IMR-90 (cell line): ENCODE results near the gene ATP13A5. TPM values are rescaled to one million over a fixed set of nuclear protein-coding genes. Genes with fewer than 3 reads are reported as not detected.

ENCODE experiments used
- ATAC-seq: fragments of 200-7000 bp; cut with Tn5 transposase; 2 replicates; pipeline ENCODE4 v1.9.1; 2020; ENCODE audit warnings: low read depth, mild to moderate bottlenecking, moderate library complexity
- BruUV-seq: library from RNA; stranded (reverse); fragments of 400-500 nt; replicated peaks from 2 replicates; lab custom pipeline; 2021; lab: Mats Ljungman, UMichigan
- CTCF ChIA-PET: fragments of 300-600 bp; formaldehyde crosslinking; extraction: SDS; loops from one replicate; lab custom pipeline; 2021; ENCODE audit warnings: antibody characterized with exemption; lab: Yijun Ruan, JAX
- POLR2A ChIA-PET: fragments of 300-600 bp; sonication (Branson Sonifier 250); formaldehyde crosslinking; loops from one replicate; lab custom pipeline; 2022; ENCODE audit warnings: antibody characterized with exemption; ENCODE audit not compliant: unreplicated experiment; lab: Charles Lee
- DNase-seq: peaks from one replicate; pipeline ENCODE4 v3.0.0; 2013
- H2AFZ ChIP-seq: replicated peaks from 2 replicates; pipeline ENCODE3; 2013; ENCODE audit warnings: low read length, mild to moderate bottlenecking; ENCODE audit not compliant: poor library complexity
- H2AK5ac ChIP-seq: 2 replicates; pipeline ENCODE4 v1.6.1; 2013; ENCODE audit warnings: low read depth, low read length, inconsistent platforms
- H2AK9ac ChIP-seq: replicated peaks from 2 replicates; pipeline ENCODE3; 2013; ENCODE audit warnings: mild to moderate bottlenecking, low read depth, low read length, moderate library complexity; ENCODE audit not compliant: poor library complexity
- H2BK120ac ChIP-seq: 2 replicates; pipeline ENCODE4 v1.6.1; 2013; ENCODE audit warnings: low read depth, low read length, inconsistent platforms
- H2BK15ac ChIP-seq: 3 replicates; pipeline ENCODE4 v1.6.1; 2013; ENCODE audit warnings: low read depth, low read length, inconsistent platforms
- H2BK20ac ChIP-seq: 2 replicates; pipeline ENCODE4 v1.6.1; 2013; ENCODE audit warnings: low read depth, mild to moderate bottlenecking, inconsistent platforms, low read length, moderate library complexity
- H2BK5ac ChIP-seq: 2 replicates; pipeline ENCODE4 v1.6.1; 2013; ENCODE audit warnings: mild to moderate bottlenecking, low read depth, low read length, inconsistent platforms; ENCODE audit not compliant: poor library complexity, severe bottlenecking
- H3K14ac ChIP-seq: replicated peaks from 2 replicates; pipeline ENCODE4 v1.6.1; 2013; ENCODE audit warnings: low read depth, low read length, inconsistent platforms
- H3K18ac ChIP-seq: 2 replicates; pipeline ENCODE4 v1.6.1; 2013; ENCODE audit warnings: low read depth, low read length, control low read depth
- H3K23ac ChIP-seq: 2 replicates; pipeline ENCODE4 v1.6.1; 2013; ENCODE audit warnings: low read depth, low read length, inconsistent platforms
- H3K27ac ChIP-seq: 2 replicates; pipeline ENCODE4 v1.5.1; 2013; ENCODE audit warnings: mild to moderate bottlenecking, control low read depth, low read length; ENCODE audit not compliant: insufficient read depth
- H3K27me3 ChIP-seq: 2 replicates; pipeline ENCODE4 v1.6.1; 2013; ENCODE audit warnings: low read length; ENCODE audit not compliant: control insufficient read depth, insufficient read depth
- H3K36me3 ChIP-seq: 2 replicates; pipeline ENCODE4 v1.6.1; 2013; ENCODE audit warnings: low read length, mixed read lengths; ENCODE audit not compliant: control insufficient read depth, insufficient read depth
- H3K4ac ChIP-seq: 2 replicates; pipeline ENCODE4 v1.6.1; 2013; ENCODE audit warnings: low read depth, low read length, inconsistent platforms
- H3K4me1 ChIP-seq: 2 replicates; pipeline ENCODE4 v1.6.1; 2013; ENCODE audit warnings: low read length, mixed read lengths; ENCODE audit not compliant: control insufficient read depth, insufficient read depth
- H3K4me2 ChIP-seq: 2 replicates; pipeline ENCODE4 v1.6.1; 2013; ENCODE audit warnings: low read depth, mild to moderate bottlenecking, control low read depth, low read length, moderate library complexity
- H3K4me3 ChIP-seq: 2 replicates; pipeline ENCODE4 v1.5.1; 2013; ENCODE audit warnings: low read depth, mild to moderate bottlenecking, control low read depth, low read length, moderate library complexity; ENCODE audit not compliant: insufficient read depth
- H3K56ac ChIP-seq: 2 replicates; pipeline ENCODE4 v1.6.1; 2013; ENCODE audit warnings: low read length, inconsistent platforms; ENCODE audit not compliant: insufficient read depth; ENCODE audit errors: extremely low read depth
- H3K79me1 ChIP-seq, 2 experiments: 2 replicates each; pipeline ENCODE4 v1.6.1; 2013; ENCODE audit warnings: low read length in 2 of 2, inconsistent platforms in 1 of 2, low read depth in 1 of 2
- H3K9ac ChIP-seq: 2 replicates; pipeline ENCODE4 v1.6.1; 2013; ENCODE audit warnings: low read depth, low read length, control low read depth
- H3K9me1 ChIP-seq: 2 replicates; pipeline ENCODE4 v1.6.1; 2013; ENCODE audit warnings: low read length, inconsistent platforms; ENCODE audit not compliant: insufficient read depth
- H3K9me3 ChIP-seq: 2 replicates; pipeline ENCODE4 v1.6.1; 2013; ENCODE audit warnings: low read length; ENCODE audit not compliant: control insufficient read depth, insufficient read depth
- H4K20me1 ChIP-seq: 2 replicates; pipeline ENCODE4 v1.6.1; 2013; ENCODE audit warnings: low read length, inconsistent platforms; ENCODE audit not compliant: insufficient read depth
- H4K5ac ChIP-seq: 2 replicates; pipeline ENCODE4 v1.6.1; 2013; ENCODE audit warnings: mild to moderate bottlenecking, low read depth, low read length, control low read depth
- H4K8ac ChIP-seq, 2 experiments: 2 replicates each; pipeline ENCODE4 v1.6.1; 2013; ENCODE audit warnings: low read depth in 2 of 2, low read length in 2 of 2, control low read depth in 1 of 2, inconsistent platforms in 1 of 2
- H4K91ac ChIP-seq: 2 replicates; pipeline ENCODE4 v1.6.1; 2013; ENCODE audit warnings: low read depth, low read length, inconsistent platforms; ENCODE audit not compliant: insufficient read depth
- MAFK ChIP-seq: IDR thresholded peaks from 2 replicates; pipeline ENCODE4 v1.6.1; 2012; ENCODE audit warnings: low read depth, low read length, improper control_type of control experiment
- RAD21 ChIP-seq: IDR thresholded peaks from 2 replicates; pipeline ENCODE4 v1.6.1; 2012; ENCODE audit warnings: low read length, improper control_type of control experiment
- WGBS, 2 experiments: methylation state at CpG; one replicate each; pipeline versions ENCODE4 v1.1.5 to v1.1.7; 2013; ENCODE audit warnings: missing lambda C conversion rate in 2 of 2; ENCODE audit not compliant: insufficient read length in 1 of 2; ENCODE audit errors: extremely low coverage in 2 of 2; 5-methylcytosine and 5-hydroxymethylcytosine counted together
- dilution Hi-C: fragments of 300-500 bp; cut with HindIII; formaldehyde crosslinking; loops from one replicate; pipeline ENCODE4 v1.14.3; 2018; ENCODE audit warnings: low sequenced_read_pairs; ENCODE audit not compliant: unreplicated experiment
- in situ Hi-C: fragments of 300-500 bp; cut with MboI; formaldehyde crosslinking; loops from 3 replicates; pipeline ENCODE4 v1.14.3; 2019; ENCODE audit warnings: low sequenced_read_pairs, inconsistent platforms, mixed read lengths
- intact Hi-C: fragments of 100-400 bp; cut with micrococcal nuclease; formaldehyde crosslinking; loops from 2 replicates; pipeline ENCODE4 v1.10.0; 2022
- polyA plus RNA-seq, 3 experiments: library from polyadenylated mRNA; depleted of rRNA; stranded (reverse); fragments of >200 nt; gene quantifications; 2 replicates each; pipeline ENCODE4 v1.2.3, GENCODE V29; 2012; ENCODE audit warnings: low replicate concordance in 1 of 3
- total RNA-seq: library from RNA; depleted of rRNA; stranded (reverse); fragments of >200 nt; gene quantifications from 2 replicates; pipeline ENCODE4 v1.2.3, GENCODE V29; 2012

The ATP13A5 gene
- total and polyA plus RNA-seq, 2 of the 4 experiments (the other 2 are of a cell fraction): not detected

GRCh38 chr3:193342551-193342950, 36.0 kb downstream of the ATP13A5 start:
- H3K36me3 ChIP-seq: no peaks in the 10 kb centered on the region
- no peaks in the 10 kb centered on the region for H4K20me1 ChIP-seq
- no peak overlapping the region for H2AK5ac ChIP-seq
- no peak overlapping the region for H4K91ac ChIP-seq
- no peak overlapping the region for H3K9ac ChIP-seq
- no peak for DNase-seq
- no peak overlapping the region for H3K4me3 ChIP-seq
- no peak overlapping the region for H2AK9ac ChIP-seq
- H3K4me1 ChIP-seq: no peaks in the 10 kb centered on the region
- H3K23ac ChIP-seq: no peak overlapping the region
- no peak overlapping the region for H3K56ac ChIP-seq
- no peak overlapping the region for H4K5ac ChIP-seq
- no peak overlapping the region for H3K14ac ChIP-seq
- H3K79me1 ChIP-seq: no peaks in the 10 kb centered on the region
- H3K27me3 ChIP-seq: no peaks in the 10 kb centered on the region
- H2BK15ac ChIP-seq: no peak overlapping the region
- H2BK20ac ChIP-seq: no peak overlapping the region
- no CpG with 5 or more reads among the region's 2 CpGs for WGBS, 2 experiments
- no peak overlapping the region for H3K18ac ChIP-seq
- in situ Hi-C loops (no loop called here), intact Hi-C loops (no loop called here), dilution Hi-C loops (no loop called here)
- no peak overlapping the region for H2BK5ac ChIP-seq
- no peak overlapping the region for H2BK120ac ChIP-seq
- CTCF ChIA-PET: no interaction called here
- H3K27ac ChIP-seq: no peak overlapping the region
- H3K9me1 ChIP-seq: no peaks in the 10 kb centered on the region
- H3K4me2 ChIP-seq: no peak overlapping the region
- H4K8ac ChIP-seq: no peak overlapping the region
- no peak overlapping the region for H3K4ac ChIP-seq
- BruUV-seq: no TSS peak
- peaks cover 3% of the 10 kb centered on the region; the same call in 1 of the 2 replicates for H3K9me3 ChIP-seq
- POLR2A ChIA-PET: no interaction called here
- ATAC-seq: no peak
- TF ChIP-seq MAFK (no peak), RAD21 (no peak)
- no peak overlapping the region for H2AFZ ChIP-seq
